ACC112 (cell line): Measurements from ENCODE around the gene KRTAP10-6.
"Not testable (repeated sequence)": the region's sequence is repeated elsewhere in the genome, so short reads cannot be mapped to it uniquely, and the experiment has no call there.

Experiments used
- H2AFZ ChIP-seq: fragments of 200-600 bp; sonication (generic); one replicate; pipeline ENCODE4 v1.6.0; 2017; ENCODE audit warnings: antibody characterized with exemption, low read length; ENCODE audit not compliant: unreplicated experiment
- H3K27ac ChIP-seq: fragments of 200-600 bp; sonication (generic); 2 replicates; pipeline ENCODE4 v1.5.1; 2014; ENCODE audit warnings: low read depth, mild to moderate bottlenecking, antibody characterized with exemption, low read length, moderate library complexity
- H3K27me3 ChIP-seq: fragments of 200-600 bp; sonication (generic); 2 replicates; pipeline ENCODE4 v1.6.1; 2014; ENCODE audit warnings: mild to moderate bottlenecking, antibody characterized with exemption, low read length, moderate library complexity, mixed read lengths; ENCODE audit not compliant: insufficient read depth
- H3K36me3 ChIP-seq: fragments of 200-600 bp; sonication (generic); 2 replicates; pipeline ENCODE4 v1.6.1; 2016; ENCODE audit warnings: mild to moderate bottlenecking, antibody characterized with exemption, low read length, moderate library complexity, mixed read lengths; ENCODE audit not compliant: insufficient read depth
- H3K4me1 ChIP-seq: fragments of 200-600 bp; sonication (generic); one replicate; pipeline ENCODE4 v1.6.1; 2016; ENCODE audit warnings: low read length, mixed read lengths; ENCODE audit not compliant: insufficient read depth, unreplicated experiment, control insufficient read depth
- H3K4me3 ChIP-seq: fragments of 200-600 bp; sonication (generic); 2 replicates; pipeline ENCODE4 v1.5.1; 2014; ENCODE audit warnings: mild to moderate bottlenecking, low read depth, low read length
- H3K79me2 ChIP-seq: fragments of 200-600 bp; sonication (generic); one replicate; pipeline ENCODE4 v1.6.0; 2016; ENCODE audit warnings: low read length; ENCODE audit not compliant: control insufficient read depth, unreplicated experiment, insufficient read depth

Gene KRTAP10-6

DNA sequence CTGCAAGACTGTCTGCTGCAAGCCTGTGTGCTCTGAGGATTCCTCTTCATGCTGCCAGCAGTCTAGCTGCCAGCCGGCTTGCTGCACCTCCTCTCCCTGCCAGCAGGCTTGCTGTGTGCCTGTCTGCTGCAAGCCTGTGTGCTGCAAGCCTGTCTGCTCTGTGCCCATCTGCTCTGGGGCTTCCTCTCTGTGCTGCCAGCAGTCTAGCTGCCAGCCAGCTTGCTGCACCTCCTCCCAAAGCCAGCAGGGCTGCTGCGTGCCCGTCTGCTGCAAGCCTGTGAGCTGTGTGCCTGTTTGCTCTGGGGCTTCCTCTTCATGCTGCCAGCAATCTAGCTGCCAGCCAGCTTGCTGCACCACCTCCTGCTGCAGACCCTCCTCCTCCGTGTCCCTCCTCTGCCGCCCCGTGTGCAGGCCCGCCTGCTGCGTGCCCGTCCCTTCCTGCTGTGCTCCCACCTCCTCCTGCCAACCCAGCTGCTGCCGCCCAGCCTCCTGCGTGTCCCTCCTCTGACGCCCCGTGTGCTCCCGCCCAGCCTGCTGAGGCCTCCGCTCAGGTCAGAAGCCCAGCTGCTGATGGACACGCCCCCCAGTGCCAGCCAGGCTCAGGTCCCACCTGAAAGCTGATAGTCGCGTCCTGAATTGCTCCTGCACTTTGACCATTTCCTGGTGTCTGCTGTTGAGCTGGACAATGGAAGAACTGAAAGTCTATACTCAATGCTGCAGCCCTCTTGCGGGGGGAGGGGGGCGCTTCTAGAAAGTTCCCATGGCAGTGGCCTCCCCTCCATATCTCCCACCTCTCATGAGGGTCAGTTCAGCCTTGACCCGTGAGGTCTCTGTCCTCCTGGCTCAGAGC, 17.6 kb downstream of the KRTAP10-6 start:
- Histone ChIP-seq H3K36me3 (no peaks in the 10 kb centered on the region), H2AFZ (no peak overlapping the region), H3K27me3 (peaks cover 7% of the 10 kb centered on the region; the same call in 1 of the 2 replicates), H3K27ac (no peak overlapping the region), H3K4me3 (no peak overlapping the region), H3K4me1 (no peaks in the 10 kb centered on the region), H3K79me2 (no peaks in the 10 kb centered on the region)

GRCh38 chr21:44573630-44574456, 18.5 kb downstream of the KRTAP10-6 start, which contains the start of gene KRTAP10-4:
Gene KRTAP10-4 (plus strand): TSS chr21:44573729. CDS start chr21:44573759, 30 bp downstream.
- H2AFZ ChIP-seq, H3K79me2 ChIP-seq, H3K4me1 ChIP-seq, H3K4me3 ChIP-seq, H3K36me3 ChIP-seq, H3K27ac ChIP-seq, H3K27me3 ChIP-seq: not testable (repeated sequence)

DNA sequence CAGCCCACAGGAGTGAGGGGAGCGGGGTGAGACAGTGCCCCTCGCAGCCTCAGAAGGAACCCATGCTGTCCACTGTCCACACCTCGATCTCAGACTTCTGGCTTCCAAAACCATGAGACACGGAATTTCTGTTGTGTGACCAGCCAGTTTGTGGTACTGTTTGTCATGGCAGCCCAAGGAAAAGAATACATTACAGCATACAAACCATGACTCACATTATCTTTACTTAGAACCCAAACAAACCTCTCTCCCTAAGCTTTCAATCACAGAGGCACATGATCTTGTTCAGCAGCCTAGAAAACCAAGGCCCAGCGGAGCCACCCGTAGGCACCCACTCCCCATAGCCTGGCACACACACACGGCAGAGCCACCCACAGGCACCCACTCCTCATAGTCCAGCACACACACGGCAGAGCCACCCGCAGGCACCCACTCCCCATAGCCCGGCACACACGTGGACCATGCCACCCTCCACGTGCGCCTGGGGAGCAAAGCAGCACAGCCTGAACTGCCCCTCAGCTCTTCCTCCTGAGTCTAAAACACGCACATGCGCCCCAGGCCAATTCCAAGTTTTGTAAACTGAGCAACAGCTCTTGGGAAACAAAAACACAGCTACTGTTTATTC, 19.2 kb downstream of the KRTAP10-6 start:
- no peak overlapping the region for H3K4me3 ChIP-seq
- no peak overlapping the region for H2AFZ ChIP-seq
- no peak overlapping the region for H3K27ac ChIP-seq
- peaks cover 7% of the 10 kb centered on the region; the same call in 1 of the 2 replicates for H3K27me3 ChIP-seq
- no peaks in the 10 kb centered on the region for H3K36me3 ChIP-seq
- no peaks in the 10 kb centered on the region for H3K79me2 ChIP-seq
- H3K4me1 ChIP-seq = no peaks in the 10 kb centered on the region

GRCh38 chr21:44571844-44572782, 20.2 kb downstream of the KRTAP10-6 start:
- Histone ChIP-seq H3K79me2 (no peaks in the 10 kb centered on the region), H3K27me3 (peaks cover 3% of the 10 kb centered on the region; the same call in 1 of the 2 replicates), H3K4me3 (no peak overlapping the region), H3K27ac (no peak overlapping the region), H2AFZ (no peak overlapping the region), H3K4me1 (no peaks in the 10 kb centered on the region), H3K36me3 (no peaks in the 10 kb centered on the region)

DNA sequence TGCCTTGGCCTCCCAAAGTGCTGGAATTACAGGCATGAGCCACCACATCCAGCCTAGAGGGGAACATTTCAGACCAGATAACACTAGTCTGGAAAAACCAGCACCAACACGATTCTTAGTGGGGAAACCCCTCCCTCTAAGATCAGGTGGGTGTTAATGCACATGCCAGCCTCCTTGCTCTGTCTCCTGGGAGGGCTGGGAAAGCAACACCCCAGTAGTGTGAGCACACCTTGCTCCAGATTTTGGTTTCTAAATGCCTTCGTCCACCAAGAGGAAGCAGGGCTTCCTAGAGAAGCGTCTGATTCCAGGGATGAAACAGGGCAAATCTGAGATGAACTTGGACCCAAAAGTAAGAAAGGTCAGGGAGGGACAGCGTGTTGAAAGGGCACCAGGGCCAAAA, 21.0 kb downstream of the KRTAP10-6 start:
- Histone ChIP-seq H3K27ac (no peak overlapping the region), H3K36me3 (no peaks in the 10 kb centered on the region), H3K27me3 (peaks cover 4% of the 10 kb centered on the region; the same call in 1 of the 2 replicates), H2AFZ (no peak overlapping the region), H3K79me2 (no peaks in the 10 kb centered on the region), H3K4me3 (no peak overlapping the region), H3K4me1 (no peaks in the 10 kb centered on the region)

- H2AFZ ChIP-seq = no peak overlapping the region
- no peaks in the 10 kb centered on the region for H3K79me2 ChIP-seq
- no peak overlapping the region for H3K27ac ChIP-seq
- no peaks in the 10 kb centered on the region for H3K36me3 ChIP-seq
- H3K4me3 ChIP-seq = no peak overlapping the region
- H3K27me3 ChIP-seq = peaks cover 3% of the 10 kb centered on the region; the same call in 1 of the 2 replicates
- no peaks in the 10 kb centered on the region for H3K4me1 ChIP-seq
Observed at GRCh38 chr21:44569861-44570517, 22.3 kb downstream of the KRTAP10-6 start.

- H3K27me3 ChIP-seq = peaks cover 4% of the 10 kb centered on the region; the same call in 1 of the 2 replicates
- no peaks in the 10 kb centered on the region for H3K79me2 ChIP-seq
- H3K27ac ChIP-seq = no peak overlapping the region
Observed at GRCh38 chr21:44568667-44569556, 23.4 kb downstream of the KRTAP10-6 start.

DNA sequence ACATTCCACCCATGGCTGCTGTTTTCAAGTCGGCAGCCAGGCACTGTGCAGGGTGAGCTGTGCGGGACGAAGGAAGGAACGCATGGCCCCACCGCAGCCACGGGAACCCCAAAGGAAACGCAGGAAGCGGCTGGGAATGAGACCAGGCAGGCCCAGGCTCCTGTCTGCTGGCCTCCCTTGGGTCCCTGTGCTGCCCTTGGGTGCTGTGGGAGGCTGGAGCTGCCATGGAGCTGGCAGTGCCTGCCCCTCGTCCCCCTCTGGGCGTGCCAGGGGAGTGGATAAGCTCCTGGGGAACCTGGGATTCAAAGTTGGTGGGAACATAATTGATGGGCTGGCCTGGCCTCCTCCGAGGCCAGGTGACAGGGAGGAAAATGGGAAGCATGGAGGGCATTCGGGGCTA, 24.0 kb downstream of the KRTAP10-6 start:
- no peak overlapping the region for H3K27ac ChIP-seq
- peaks cover 10% of the 10 kb centered on the region; the same call in 1 of the 2 replicates for H3K27me3 ChIP-seq
- no peaks in the 10 kb centered on the region for H3K79me2 ChIP-seq
- H3K4me1 ChIP-seq = no peaks in the 10 kb centered on the region
- H2AFZ ChIP-seq = no peak overlapping the region
- H3K4me3 ChIP-seq = no peak overlapping the region
- H3K36me3 ChIP-seq = no peaks in the 10 kb centered on the region

More at GRCh38 chr21:44568667-44569556, 23.4 kb downstream of the KRTAP10-6 start:
- Histone ChIP-seq H3K4me3 (no peak overlapping the region), H2AFZ (no peak overlapping the region), H3K36me3 (no peaks in the 10 kb centered on the region), H3K4me1 (no peaks in the 10 kb centered on the region)
